NCI-H2107 treated with DMSO at 0.1 percent for 48 hours (cell line): Measurements from ENCODE around the gene THRA.
"Not testable (repeated sequence)": the region's sequence is repeated elsewhere in the genome, so short reads cannot be mapped to it uniquely, and the experiment has no call there.

ENCODE experiments used
- DNase-seq: peaks from one replicate; lab custom pipeline; 2025; ENCODE audit not compliant: unreplicated experiment; lab: John Stamatoyannopoulos, UW

Gene THRA

GRCh38 chr17:40112191-40112711 is 49.5 kb downstream of the THRA start:
- DNase-seq, result no peak

- no peak for DNase-seq
These were observed 49.9 kb downstream of the THRA start for GRCh38 chr17:40112718-40113109.

GRCh38 chr17:40113110-40113906 is 50.5 kb downstream of the THRA start:
- peak; percentile 95 for DNase-seq

GRCh38 chr17:40113907-40114245 is 51.1 kb downstream of the THRA start:
- DNase-seq, result no peak

GRCh38 chr17:40115101-40115436 is 52.3 kb downstream of the THRA start:
- no peak for DNase-seq

GRCh38 chr17:40121181-40122135 is 58.7 kb downstream of the THRA start, which contains the start of gene MSL1:
Gene MSL1 (plus strand): TSS chr17:40121971. CDS start chr17:40122613, 642 bp downstream.
- peak; percentile 45 for DNase-seq

- DNase-seq, result no peak
These were observed 59.6 kb downstream of the THRA start for GRCh38 chr17:40122136-40122998.

- peak; percentile 57 for DNase-seq
These were observed 60.4 kb downstream of the THRA start for GRCh38 chr17:40122999-40123810.

GRCh38 chr17:40123811-40124114 is 61.0 kb downstream of the THRA start:
- DNase-seq, result no peak

GRCh38 chr17:40124279-40125141 is 61.7 kb downstream of the THRA start:
- DNase-seq, result peak; percentile 57

- DNase-seq, result no peak
These were observed 66.7 kb downstream of the THRA start for GRCh38 chr17:40129498-40129897.

- DNase-seq, result no peak
These were observed 67.7 kb downstream of the THRA start for GRCh38 chr17:40130352-40131042.

- DNase-seq, result no peak
These were observed 71.4 kb downstream of the THRA start for GRCh38 chr17:40134184-40134583.

- DNase-seq, result no peak
These were observed 73.1 kb downstream of the THRA start for GRCh38 chr17:40135817-40136216.

- DNase-seq, result no peak
These were observed 76.8 kb downstream of the THRA start for GRCh38 chr17:40139566-40140058.

- not testable (repeated sequence) for DNase-seq
These were observed 80.4 kb downstream of the THRA start for GRCh38 chr17:40143166-40143565.
